Neural crest cell (in vitro differentiated cells): ENCODE data around the gene EFHD1. TPM values are rescaled to one million over a fixed set of nuclear protein-coding genes. Genes with fewer than 3 reads are reported as not detected.

Source experiments
- DNase-seq: peaks from one replicate; pipeline ENCODE4 v3.0.0; 2021; ENCODE audit warnings: low read depth, mixed read lengths, low spot score
- H3K27ac Mint-ChIP-seq: one replicate; pipeline ENCODE4 v1.8.0; 2021; ENCODE audit warnings: mild to moderate bottlenecking, mixed read lengths; ENCODE audit not compliant: unreplicated experiment
- H3K27me3 Mint-ChIP-seq: 2 replicates; pipeline ENCODE4 v1.8.0; 2021; ENCODE audit warnings: low read depth, mild to moderate bottlenecking, mixed read lengths
- H3K36me3 Mint-ChIP-seq: 2 replicates; pipeline ENCODE4 v1.8.0; 2021; ENCODE audit warnings: low read depth, mild to moderate bottlenecking, mixed read lengths
- H3K4me1 Mint-ChIP-seq: 2 replicates; pipeline ENCODE4 v1.8.0; 2021; ENCODE audit warnings: mixed read lengths
- H3K4me3 Mint-ChIP-seq: one replicate; pipeline ENCODE4 v1.8.0; 2021; ENCODE audit warnings: mild to moderate bottlenecking, mixed read lengths
- H3K9me3 Mint-ChIP-seq: 2 replicates; pipeline ENCODE4 v1.8.0; 2021; ENCODE audit warnings: mixed read lengths
- total RNA-seq: library from RNA; stranded (reverse); gene quantifications from 2 replicates; pipeline ENCODE4 v1.2.1, GENCODE V29; 2021
- TF ChIP-seq, protein P1 (sequence below): fragments of 200-600 bp; sonication (generic); conservative IDR thresholded peaks from 2 replicates; pipeline ENCODE4 v1.5.0; 2021; ENCODE audit warnings: antibody characterized with exemption, mild to moderate bottlenecking

Gene EFHD1
- total RNA-seq, 1 donor from 2014 or later = 4.1 TPM

DNA sequence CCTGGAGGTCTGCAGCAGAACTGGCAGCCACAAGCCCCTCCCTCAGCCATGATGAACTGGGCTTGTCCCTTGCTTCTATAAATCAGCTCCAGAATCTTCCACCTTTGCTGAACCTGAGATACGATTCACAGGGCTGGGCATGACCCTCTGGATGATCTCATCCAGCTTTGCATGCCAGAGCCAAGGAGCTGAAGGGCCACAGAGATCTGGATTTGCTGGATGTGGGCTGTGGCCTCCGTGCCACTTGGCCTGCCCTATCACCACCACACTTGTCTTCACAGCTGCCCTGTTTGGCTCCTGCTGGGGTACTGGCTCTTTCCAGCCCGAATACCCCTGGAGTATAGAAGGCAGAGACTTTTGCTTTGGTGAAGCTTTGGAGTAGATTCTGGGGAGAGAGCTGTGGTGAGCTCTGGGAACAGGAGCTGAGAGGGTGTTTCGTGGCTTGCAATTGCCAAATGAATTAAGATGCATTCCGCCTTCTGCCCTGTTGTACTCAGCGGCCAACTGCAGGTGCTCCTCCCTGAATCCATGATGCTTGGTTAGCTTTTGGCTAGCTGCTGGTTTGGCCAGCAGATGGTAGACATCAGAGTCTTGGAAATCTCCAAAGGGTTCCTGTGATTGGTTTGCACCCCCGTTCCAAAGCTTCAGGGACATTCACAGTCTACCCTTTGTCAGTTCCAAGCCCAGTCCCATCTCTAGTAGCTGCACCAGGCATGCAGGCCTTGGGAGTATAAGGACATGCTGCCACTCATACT, 32.8 kb downstream of the EFHD1 start:
- TF ChIP-seq, protein P1, sequence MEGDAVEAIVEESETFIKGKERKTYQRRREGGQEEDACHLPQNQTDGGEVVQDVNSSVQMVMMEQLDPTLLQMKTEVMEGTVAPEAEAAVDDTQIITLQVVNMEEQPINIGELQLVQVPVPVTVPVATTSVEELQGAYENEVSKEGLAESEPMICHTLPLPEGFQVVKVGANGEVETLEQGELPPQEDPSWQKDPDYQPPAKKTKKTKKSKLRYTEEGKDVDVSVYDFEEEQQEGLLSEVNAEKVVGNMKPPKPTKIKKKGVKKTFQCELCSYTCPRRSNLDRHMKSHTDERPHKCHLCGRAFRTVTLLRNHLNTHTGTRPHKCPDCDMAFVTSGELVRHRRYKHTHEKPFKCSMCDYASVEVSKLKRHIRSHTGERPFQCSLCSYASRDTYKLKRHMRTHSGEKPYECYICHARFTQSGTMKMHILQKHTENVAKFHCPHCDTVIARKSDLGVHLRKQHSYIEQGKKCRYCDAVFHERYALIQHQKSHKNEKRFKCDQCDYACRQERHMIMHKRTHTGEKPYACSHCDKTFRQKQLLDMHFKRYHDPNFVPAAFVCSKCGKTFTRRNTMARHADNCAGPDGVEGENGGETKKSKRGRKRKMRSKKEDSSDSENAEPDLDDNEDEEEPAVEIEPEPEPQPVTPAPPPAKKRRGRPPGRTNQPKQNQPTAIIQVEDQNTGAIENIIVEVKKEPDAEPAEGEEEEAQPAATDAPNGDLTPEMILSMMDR = no peak
- Mint-ChIP-seq H3K36me3 (no peaks in the 10 kb centered on the region), H3K27me3 (no peaks in the 10 kb centered on the region), H3K27ac (no peak overlapping the region), H3K4me3 (no peak overlapping the region), H3K9me3 (no peaks in the 10 kb centered on the region), H3K4me1 (peaks cover 10% of the 10 kb centered on the region)
- DNase-seq = no peak

DNA sequence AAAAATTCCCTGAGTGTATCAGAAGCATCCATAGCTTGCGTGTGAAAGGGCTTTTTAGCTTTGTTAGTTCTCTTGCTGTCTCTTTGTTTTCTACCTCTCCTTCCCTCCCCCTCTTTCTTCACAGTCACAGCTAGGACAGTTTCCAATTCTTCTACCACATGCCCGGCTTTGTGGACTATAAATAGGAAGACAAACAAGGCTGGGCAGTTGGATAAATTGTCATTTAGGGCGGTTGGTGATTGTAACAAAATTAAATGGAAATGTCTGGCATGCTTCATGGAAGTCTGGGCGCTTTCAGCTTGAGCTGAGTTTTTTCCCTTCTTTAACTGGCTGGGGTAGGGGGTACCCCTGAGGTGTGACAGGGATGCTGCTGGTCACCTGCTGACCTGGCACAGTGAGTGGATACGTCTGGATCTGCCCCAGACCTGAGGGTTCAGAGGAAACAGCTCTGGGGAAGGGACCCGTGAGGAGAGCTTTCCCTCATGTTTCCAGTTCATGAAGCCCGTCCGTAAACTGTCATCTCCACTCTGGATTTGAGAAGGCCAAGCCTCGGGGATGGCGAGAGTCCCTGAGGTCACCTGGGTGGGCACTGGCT, 34.7 kb downstream of the EFHD1 start:
- H3K27me3 Mint-ChIP-seq = no peaks in the 10 kb centered on the region
- H3K36me3 Mint-ChIP-seq = no peaks in the 10 kb centered on the region
- H3K4me1 Mint-ChIP-seq = peaks cover 10% of the 10 kb centered on the region
- no peak overlapping the region for H3K27ac Mint-ChIP-seq
- H3K4me3 Mint-ChIP-seq = no peak overlapping the region
- DNase-seq = no peak
- TF ChIP-seq, protein P1 = no peak
- H3K9me3 Mint-ChIP-seq = no peaks in the 10 kb centered on the region

GRCh38 chr2:232668805-232669444, 35.5 kb downstream of the EFHD1 start:
- DNase-seq = peak; percentile 9
- Mint-ChIP-seq H3K27ac (no peak overlapping the region), H3K36me3 (no peaks in the 10 kb centered on the region), H3K9me3 (no peaks in the 10 kb centered on the region), H3K4me1 (peaks cover 10% of the 10 kb centered on the region), H3K4me3 (no peak overlapping the region), H3K27me3 (no peaks in the 10 kb centered on the region)
- TF ChIP-seq, protein P1 = peak; percentile 40

- H3K4me1 Mint-ChIP-seq = peaks cover 10% of the 10 kb centered on the region
- no peaks in the 10 kb centered on the region for H3K36me3 Mint-ChIP-seq
- TF ChIP-seq, protein P1 = no peak
- H3K4me3 Mint-ChIP-seq = no peak overlapping the region
- no peaks in the 10 kb centered on the region for H3K27me3 Mint-ChIP-seq
- H3K9me3 Mint-ChIP-seq = no peaks in the 10 kb centered on the region
- no peak overlapping the region for H3K27ac Mint-ChIP-seq
- DNase-seq = no peak
Observed at GRCh38 chr2:232672588-232672987, 39.2 kb downstream of the EFHD1 start.

GRCh38 chr2:232674491-232674890, 41.1 kb downstream of the EFHD1 start:
- Mint-ChIP-seq H3K27ac (no peak overlapping the region), H3K36me3 (no peaks in the 10 kb centered on the region), H3K27me3 (no peaks in the 10 kb centered on the region), H3K4me1 (no peaks in the 10 kb centered on the region), H3K9me3 (no peaks in the 10 kb centered on the region), H3K4me3 (no peak overlapping the region)
- TF ChIP-seq, protein P1 = no peak
- DNase-seq = no peak
